GM12878 (cell line): ENCODE results near the gene VGLL4. TPM values are rescaled to one million over a fixed set of nuclear protein-coding genes. Genes with fewer than 3 reads are reported as not detected.

Source experiments
- ATAC-seq: fragments of 200-7000 bp; cut with Tn5 transposase; 3 replicates; pipeline ENCODE4 v1.9.1; 2020; ENCODE audit warnings: mild to moderate bottlenecking, moderate library complexity
- BruUV-seq: library from RNA; stranded (reverse); fragments of 400-500 nt; replicated peaks from 2 replicates; lab custom pipeline; 2021; lab: Mats Ljungman, UMichigan
- CTCF ChIA-PET: fragments of 300-600 bp; sonication (Branson Sonifier 250); formaldehyde crosslinking; extraction: SDS; loops from one replicate; lab custom pipeline; 2021; ENCODE audit warnings: inconsistent platforms; lab: Yijun Ruan, JAX
- POLR2A ChIA-PET: fragments of 350-600 bp; formaldehyde crosslinking; extraction: SDS; loops from one replicate; lab custom pipeline; 2021; ENCODE audit warnings: inconsistent platforms; lab: Charles Lee
- RAD21 ChIA-PET: fragments of 300-600 bp; sonication (Branson Sonifier 250); formaldehyde crosslinking; loops from one replicate; lab custom pipeline; 2023; ENCODE audit warnings: antibody characterized with exemption; ENCODE audit not compliant: unreplicated experiment; lab: Charles Lee
- SMC1A ChIA-PET: fragments of 300-600 bp; sonication (Branson Sonifier 250); formaldehyde crosslinking; loops from one replicate; lab custom pipeline; 2023; ENCODE audit not compliant: unreplicated experiment, uncharacterized antibody; lab: Charles Lee
- DNase-seq: peaks from one replicate; pipeline ENCODE4 v3.0.0-alpha.2; 2011; ENCODE audit warnings: low read depth, low spot score
- FAIRE-seq: peaks from 3 replicates; lab custom pipeline; 2011; peaks lifted over from hg19 to GRCh38; lab: Jason Lieb, UNC
- H2AFZ ChIP-seq: 2 replicates; pipeline ENCODE4 v1.6.0; 2011; ENCODE audit warnings: low read depth, low read length, control low read depth; ENCODE audit not compliant: control insufficient read depth
- H3K27ac ChIP-seq: 2 replicates; pipeline ENCODE4 v1.5.1; 2011; ENCODE audit warnings: control low read depth; ENCODE audit not compliant: control insufficient read depth, insufficient read depth
- H3K27me3 ChIP-seq, 2 experiments: replicated peaks in 1 of 2; 2 replicates each; pipeline versions ENCODE4 v1.6.0 to v1.6.1; 2011; ENCODE audit warnings: low read length in 1 of 2; ENCODE audit not compliant: control insufficient read depth in 2 of 2, insufficient read depth in 2 of 2
- H3K36me3 ChIP-seq, 2 experiments: 2 replicates each; pipeline ENCODE4 v1.5.1; 2011; ENCODE audit warnings: low read length in 1 of 2; ENCODE audit not compliant: control insufficient read depth in 2 of 2, insufficient read depth in 2 of 2
- H3K4me1 ChIP-seq: 2 replicates; pipeline ENCODE4 v1.6.1; 2011; ENCODE audit warnings: mild to moderate bottlenecking, low read length, moderate library complexity, mixed read lengths; ENCODE audit not compliant: control insufficient read depth, insufficient read depth
- H3K4me2 ChIP-seq: 2 replicates; pipeline ENCODE4 v1.6.0; 2011; ENCODE audit warnings: control low read depth; ENCODE audit not compliant: control insufficient read depth, insufficient read depth
- H3K4me3 ChIP-seq: fragments of 200-600 bp; sonication (generic); 2 replicates; pipeline ENCODE4 v1.5.1; 2016
- H3K79me2 ChIP-seq: 2 replicates; pipeline ENCODE4 v1.6.0; 2011; ENCODE audit warnings: low read length; ENCODE audit not compliant: control insufficient read depth, insufficient read depth
- H3K9ac ChIP-seq: 2 replicates; pipeline ENCODE4 v1.8.0; 2011; ENCODE audit warnings: low read length, control low read depth, mixed read lengths; ENCODE audit not compliant: control insufficient read depth, insufficient read depth
- H3K9me3 ChIP-seq: replicated peaks from 3 replicates; pipeline ENCODE4 v1.5.1; 2011; ENCODE audit warnings: mild to moderate bottlenecking, low read length; ENCODE audit not compliant: control insufficient read depth, insufficient read depth
- H4K20me1 ChIP-seq: 2 replicates; pipeline ENCODE4 v1.6.0; 2011; ENCODE audit not compliant: control insufficient read depth, insufficient read depth
- BCL11A ChIP-seq: IDR thresholded peaks from 2 replicates; pipeline ENCODE4 v1.6.1; 2011; ENCODE audit warnings: low read depth, low read length
- EGR1 ChIP-seq, 2 experiments: IDR thresholded peaks; 1 replicate in 1 of 2; 2 replicates in 1 of 2; pipeline ENCODE4 v1.6.1; 2011 to 2012; ENCODE audit warnings: low read depth in 2 of 2, low read length in 2 of 2, borderline replicate concordance in 1 of 2, mild to moderate bottlenecking in 1 of 2, moderate library complexity in 1 of 2
- GATAD2B ChIP-seq: fragments of 450-650 bp; conservative IDR thresholded peaks from 2 replicates; pipeline ENCODE4 v1.6.1; 2017; ENCODE audit warnings: low read depth, mild to moderate bottlenecking, moderate library complexity
- HCFC1 ChIP-seq: fragments of 150-350 bp; IDR thresholded peaks from 2 replicates; pipeline ENCODE4 v1.6.1; 2014; ENCODE audit warnings: low read length
- IRF4 ChIP-seq: IDR thresholded peaks from 2 replicates; pipeline ENCODE4 v1.6.1; 2011; ENCODE audit warnings: low read depth, low read length
- KLF5 ChIP-seq: fragments of 450-650 bp; IDR thresholded peaks from 2 replicates; pipeline ENCODE4 v1.6.1; 2014; ENCODE audit warnings: mild to moderate bottlenecking; ENCODE audit not compliant: partially characterized antibody
- NBN ChIP-seq: fragments of 450-650 bp; IDR thresholded peaks from 2 replicates; pipeline ENCODE4 v1.6.1; 2016
- POLR2AphosphoS2 ChIP-seq: IDR thresholded peaks from 2 replicates; pipeline ENCODE4 v1.6.1; 2011; ENCODE audit warnings: low read depth, mild to moderate bottlenecking, low read length, improper control_type of control experiment, moderate library complexity
- SMC3 ChIP-seq: IDR thresholded peaks from 2 replicates; pipeline ENCODE4 v1.6.1; 2011; ENCODE audit warnings: low read length, improper control_type of control experiment, borderline replicate concordance
- SREBF1 ChIP-seq: IDR thresholded peaks from 2 replicates; pipeline ENCODE4 v1.6.1; 2012; ENCODE audit warnings: mild to moderate bottlenecking, low read length
- SREBF2 ChIP-seq: IDR thresholded peaks from 2 replicates; pipeline ENCODE4 v1.6.1; 2012; ENCODE audit warnings: mild to moderate bottlenecking, low read length
- TBL1XR1 ChIP-seq: IDR thresholded peaks from 2 replicates; pipeline ENCODE4 v1.6.1; 2012; ENCODE audit warnings: low read depth, low read length, improper control_type of control experiment
- WGBS: methylation state at CpG from one replicate; pipeline ENCODE4 v1.1.6; 2016; ENCODE audit warnings: low lambda C conversion rate; ENCODE audit not compliant: insufficient replicate concordance, insufficient coverage; ENCODE audit errors: missing lambda C conversion rate; 5-methylcytosine and 5-hydroxymethylcytosine counted together
- in situ Hi-C: fragments of 300-500 bp; cut with MboI; formaldehyde crosslinking; loops from 9 replicates; pipeline ENCODE4 v1.14.3; 2018; ENCODE audit warnings: mixed read lengths
- intact Hi-C: fragments of 100-400 bp; cut with micrococcal nuclease; formaldehyde crosslinking; loops from one replicate; pipeline ENCODE4 v1.14.2; 2022; ENCODE audit not compliant: unreplicated experiment
- polyA plus RNA-seq, 11 experiments: library from polyadenylated mRNA; depleted of rRNA in 4 of 11; unstranded in 6 of 11; stranded (reverse) in 5 of 11; fragments of >200 nt; fragmentation: Nextera tagmentation in 4 of 11; fragmentation: Illumina TruSeq in 1 of 11; extraction: Ambion mirVana in 4 of 11; extraction: Trizol in 1 of 11; gene quantifications; 1 replicate in 1 of 11; 2 replicates in 10 of 11; pipeline versions ENCODE4 v1.2.1 to v1.2.3, GENCODE V29; 2011 to 2016; ENCODE audit warnings: inconsistent platforms in 2 of 11, missing spikeins in 2 of 11, low read depth in 1 of 11
- total RNA-seq, 4 experiments: library from RNA; depleted of rRNA in 3 of 4; stranded (reverse); fragments of >200 nt in 3 of 4; fragmentation: Illumina TruSeq in 1 of 4; extraction: Trizol in 1 of 4; gene quantifications; 2 replicates each; pipeline versions ENCODE4 v1.2.1 to v1.2.3, GENCODE V29; 2013 to 2021
- TF ChIP-seq, protein P1 (sequence below): fragments of 450-650 bp; IDR thresholded peaks from 2 replicates; pipeline ENCODE4 v1.6.1; 2016; ENCODE audit warnings: mild to moderate bottlenecking, moderate library complexity, borderline replicate concordance
- TF ChIP-seq, protein P2 (sequence below): IDR thresholded peaks from 2 replicates; pipeline ENCODE4 v1.6.1; 2012; ENCODE audit warnings: low read depth, low read length, improper control_type of control experiment
- TF ChIP-seq, protein P3 (sequence below): fragments of 450-650 bp; IDR thresholded peaks from 2 replicates; pipeline ENCODE4 v1.6.1; 2017; ENCODE audit warnings: mild to moderate bottlenecking
- TF ChIP-seq, protein P4 (sequence below): IDR thresholded peaks from 2 replicates; pipeline ENCODE4 v1.6.1; 2012; ENCODE audit warnings: low read depth, low read length, improper control_type of control experiment

The VGLL4 gene
- total and polyA plus RNA-seq, 10 of the 15 experiments (the other 5 are each of a cell fraction or from before 2014, with no cell fraction given), result 0.44 to 38.1 (median 16.1) TPM

DNA sequence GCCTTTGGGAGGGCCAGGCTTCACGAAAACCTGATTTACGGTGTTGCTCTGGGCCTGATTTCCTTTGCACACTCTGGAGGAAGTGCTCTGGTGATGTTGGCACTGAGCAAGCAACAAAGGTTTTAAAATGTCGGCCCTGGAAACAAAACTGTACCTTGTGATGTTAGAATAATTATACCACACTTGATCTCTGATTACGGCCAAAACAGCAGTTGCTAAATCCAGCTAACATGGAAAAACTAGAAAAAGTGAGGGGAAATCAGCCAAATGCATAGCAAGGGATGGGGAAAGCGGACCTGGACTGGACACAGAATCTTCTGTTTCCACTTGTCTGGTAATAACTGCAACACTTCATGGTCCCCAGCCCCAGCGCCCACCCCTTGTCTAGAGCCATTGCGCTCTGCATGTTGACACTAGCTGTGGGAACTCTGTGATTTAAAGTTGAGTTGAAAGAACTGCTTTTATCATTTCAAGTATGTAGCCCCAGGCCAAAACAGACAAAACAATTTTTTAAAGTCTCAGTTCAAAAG, 120.1 kb downstream of the VGLL4 start (continued):
- TF ChIP-seq, protein P1, sequence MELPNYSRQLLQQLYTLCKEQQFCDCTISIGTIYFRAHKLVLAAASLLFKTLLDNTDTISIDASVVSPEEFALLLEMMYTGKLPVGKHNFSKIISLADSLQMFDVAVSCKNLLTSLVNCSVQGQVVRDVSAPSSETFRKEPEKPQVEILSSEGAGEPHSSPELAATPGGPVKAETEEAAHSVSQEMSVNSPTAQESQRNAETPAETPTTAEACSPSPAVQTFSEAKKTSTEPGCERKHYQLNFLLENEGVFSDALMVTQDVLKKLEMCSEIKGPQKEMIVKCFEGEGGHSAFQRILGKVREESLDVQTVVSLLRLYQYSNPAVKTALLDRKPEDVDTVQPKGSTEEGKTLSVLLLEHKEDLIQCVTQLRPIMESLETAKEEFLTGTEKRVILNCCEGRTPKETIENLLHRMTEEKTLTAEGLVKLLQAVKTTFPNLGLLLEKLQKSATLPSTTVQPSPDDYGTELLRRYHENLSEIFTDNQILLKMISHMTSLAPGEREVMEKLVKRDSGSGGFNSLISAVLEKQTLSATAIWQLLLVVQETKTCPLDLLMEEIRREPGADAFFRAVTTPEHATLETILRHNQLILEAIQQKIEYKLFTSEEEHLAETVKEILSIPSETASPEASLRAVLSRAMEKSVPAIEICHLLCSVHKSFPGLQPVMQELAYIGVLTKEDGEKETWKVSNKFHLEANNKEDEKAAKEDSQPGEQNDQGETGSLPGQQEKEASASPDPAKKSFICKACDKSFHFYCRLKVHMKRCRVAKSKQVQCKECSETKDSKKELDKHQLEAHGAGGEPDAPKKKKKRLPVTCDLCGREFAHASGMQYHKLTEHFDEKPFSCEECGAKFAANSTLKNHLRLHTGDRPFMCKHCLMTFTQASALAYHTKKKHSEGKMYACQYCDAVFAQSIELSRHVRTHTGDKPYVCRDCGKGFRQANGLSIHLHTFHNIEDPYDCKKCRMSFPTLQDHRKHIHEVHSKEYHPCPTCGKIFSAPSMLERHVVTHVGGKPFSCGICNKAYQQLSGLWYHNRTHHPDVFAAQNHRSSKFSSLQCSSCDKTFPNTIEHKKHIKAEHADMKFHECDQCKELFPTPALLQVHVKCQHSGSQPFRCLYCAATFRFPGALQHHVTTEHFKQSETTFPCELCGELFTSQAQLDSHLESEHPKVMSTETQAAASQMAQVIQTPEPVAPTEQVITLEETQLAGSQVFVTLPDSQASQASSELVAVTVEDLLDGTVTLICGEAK, result no peak
- TF ChIP-seq SMC3, result no peak
- TF ChIP-seq, protein P2, sequence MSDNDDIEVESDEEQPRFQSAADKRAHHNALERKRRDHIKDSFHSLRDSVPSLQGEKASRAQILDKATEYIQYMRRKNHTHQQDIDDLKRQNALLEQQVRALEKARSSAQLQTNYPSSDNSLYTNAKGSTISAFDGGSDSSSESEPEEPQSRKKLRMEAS, result no peak
- TF ChIP-seq, all 136 proteins: peak for 0

DNA sequence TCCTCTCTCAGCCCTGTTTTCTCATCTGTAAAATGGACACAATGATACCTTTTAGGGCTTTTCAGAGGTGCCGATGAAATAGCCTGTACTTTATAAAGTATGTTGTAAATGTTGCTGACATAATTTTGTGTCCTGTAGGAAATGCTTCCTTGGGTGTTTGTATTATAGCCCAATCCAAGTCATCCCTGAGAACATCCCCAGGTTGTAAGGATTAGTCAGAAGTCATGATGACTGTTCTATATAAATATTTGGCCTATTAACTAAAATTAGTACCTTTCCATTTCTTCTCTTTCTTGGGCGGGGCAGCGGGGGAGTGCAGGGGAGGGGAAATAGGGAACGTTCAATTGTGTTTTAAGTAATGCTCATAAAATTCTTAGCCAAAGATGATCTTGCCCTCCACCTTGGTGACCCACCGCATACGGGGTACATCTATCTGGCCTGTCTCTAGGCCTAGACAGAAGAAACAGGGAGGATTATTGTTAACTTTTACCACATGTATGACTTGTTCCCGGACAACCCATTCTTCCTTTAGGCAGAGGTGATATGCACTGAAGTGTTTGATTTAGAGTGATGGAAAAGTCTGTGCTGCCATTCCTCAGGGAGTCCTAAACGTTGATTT, 120.7 kb downstream of the VGLL4 start:
- Histone ChIP-seq H3K27me3 (no peaks in the 10 kb centered on the region), H3K4me3 (no peak overlapping the region), H3K27ac (no peak overlapping the region), H3K4me1 (no peaks in the 10 kb centered on the region), H3K9ac (no peak overlapping the region), H2AFZ (no peak overlapping the region), H4K20me1 (no peaks in the 10 kb centered on the region), H3K4me2 (no peak overlapping the region), H3K79me2 (no peaks in the 10 kb centered on the region), H3K36me3 (no peaks in the 10 kb centered on the region), H3K9me3 (no peaks in the 10 kb centered on the region; the same call in 2 of the 3 replicates)
- WGBS, result 92% methylated on average over 8 of the region's 8 CpGs
- no peak for DNase-seq
- no TSS peak for BruUV-seq
- ChIA-PET CTCF (no interaction called here), SMC1A (no interaction called here), RAD21 (no interaction called here), POLR2A (no interaction called here)
- ATAC-seq, result no peak
- intact Hi-C loops, result no loop called here
- TF ChIP-seq, protein P3, sequence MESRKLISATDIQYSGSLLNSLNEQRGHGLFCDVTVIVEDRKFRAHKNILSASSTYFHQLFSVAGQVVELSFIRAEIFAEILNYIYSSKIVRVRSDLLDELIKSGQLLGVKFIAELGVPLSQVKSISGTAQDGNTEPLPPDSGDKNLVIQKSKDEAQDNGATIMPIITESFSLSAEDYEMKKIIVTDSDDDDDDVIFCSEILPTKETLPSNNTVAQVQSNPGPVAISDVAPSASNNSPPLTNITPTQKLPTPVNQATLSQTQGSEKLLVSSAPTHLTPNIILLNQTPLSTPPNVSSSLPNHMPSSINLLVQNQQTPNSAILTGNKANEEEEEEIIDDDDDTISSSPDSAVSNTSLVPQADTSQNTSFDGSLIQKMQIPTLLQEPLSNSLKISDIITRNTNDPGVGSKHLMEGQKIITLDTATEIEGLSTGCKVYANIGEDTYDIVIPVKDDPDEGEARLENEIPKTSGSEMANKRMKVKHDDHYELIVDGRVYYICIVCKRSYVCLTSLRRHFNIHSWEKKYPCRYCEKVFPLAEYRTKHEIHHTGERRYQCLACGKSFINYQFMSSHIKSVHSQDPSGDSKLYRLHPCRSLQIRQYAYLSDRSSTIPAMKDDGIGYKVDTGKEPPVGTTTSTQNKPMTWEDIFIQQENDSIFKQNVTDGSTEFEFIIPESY, result no peak
- no peak for TF ChIP-seq NBN
- no peak for TF ChIP-seq IRF4
- TF ChIP-seq TBL1XR1, result no peak
- TF ChIP-seq SREBF1, result no peak
- TF ChIP-seq EGR1 (IDR thresholded peaks at IDR 0.05; ENCODE audit: borderline replicate concordance in 1 of 2, low read depth in 2 of 2, low read length in 2 of 2), result no peak
- TF ChIP-seq KLF5, result no peak
- TF ChIP-seq HCFC1, result no peak
- TF ChIP-seq, protein P4, sequence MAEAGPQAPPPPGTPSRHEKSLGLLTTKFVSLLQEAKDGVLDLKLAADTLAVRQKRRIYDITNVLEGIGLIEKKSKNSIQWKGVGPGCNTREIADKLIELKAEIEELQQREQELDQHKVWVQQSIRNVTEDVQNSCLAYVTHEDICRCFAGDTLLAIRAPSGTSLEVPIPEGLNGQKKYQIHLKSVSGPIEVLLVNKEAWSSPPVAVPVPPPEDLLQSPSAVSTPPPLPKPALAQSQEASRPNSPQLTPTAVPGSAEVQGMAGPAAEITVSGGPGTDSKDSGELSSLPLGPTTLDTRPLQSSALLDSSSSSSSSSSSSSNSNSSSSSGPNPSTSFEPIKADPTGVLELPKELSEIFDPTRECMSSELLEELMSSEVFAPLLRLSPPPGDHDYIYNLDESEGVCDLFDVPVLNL, result no peak
- TF ChIP-seq SREBF2, result no peak
- TF ChIP-seq GATAD2B, result no peak
- TF ChIP-seq BCL11A, result no peak
- no peak for TF ChIP-seq POLR2AphosphoS2
- no peak for FAIRE-seq
- in situ Hi-C loops, result no loop called here
